Subcutaneous preadipocyte (primary cell): ENCODE results near the gene SEZ6L2. TPM values are rescaled to one million over a fixed set of nuclear protein-coding genes. Genes with fewer than 3 reads are reported as not detected.

Source experiments
- total RNA-seq: library from RNA; depleted of rRNA; stranded (reverse); fragments of >200 nt; gene quantifications from 2 replicates; pipeline ENCODE4 v1.2.3, GENCODE V29; 2012

Gene SEZ6L2
- total RNA-seq = 0.73 and 0.98 TPM in 2 replicates

GRCh38 chr16:29899516-29900101 lies at the start of gene SEZ6L2:
TSS of gene SEZ6L2 (minus strand) at chr16:29899550. CDS start at chr16:29899019, 531 bp downstream.

GRCh38 chr16:29925781-29926710 lies 26.7 kb upstream of the SEZ6L2 start, which contains the start of gene KCTD13:
TSS of gene KCTD13 (minus strand) at chr16:29926226. CDS start at chr16:29926033, 193 bp downstream.

GRCh38 chr16:29900102-29900887 lies 945 bp upstream of the SEZ6L2 start, which contains the start of gene ASPHD1:
TSS of gene ASPHD1 (plus strand) at chr16:29900488. CDS start at chr16:29900972, 484 bp downstream.

GRCh38 chr16:29862884-29863668 lies 36.3 kb downstream of the SEZ6L2 start, which contains the start of gene CDIPT:
TSS of gene CDIPT (minus strand) at chr16:29863226. CDS start at chr16:29862857, 369 bp downstream.

Other genes starting within 250 kb of the SEZ6L2 start
- not detected in 2 replicates for gene SPN, start 236.3 kb downstream of the SEZ6L2 start, total RNA-seq
- 18.7 and 23.7 TPM in 2 replicates for gene QPRT, start 220.4 kb downstream of the SEZ6L2 start, total RNA-seq
- gene C16orf54, start 153.6 kb downstream of the SEZ6L2 start, total RNA-seq = not detected in 2 replicates
- gene ZG16, start 121.3 kb downstream of the SEZ6L2 start, total RNA-seq = not detected in 2 replicates
- 47.0 and 73.7 TPM in 2 replicates for gene KIF22, start 108.8 kb downstream of the SEZ6L2 start, total RNA-seq
- 204 and 210 TPM in 2 replicates for gene MAZ, start 93.0 kb downstream of the SEZ6L2 start, total RNA-seq
- gene PRRT2, start 87.4 kb downstream of the SEZ6L2 start, total RNA-seq = 0.39 and 0.73 TPM in 2 replicates
- gene PAGR1, start 83.4 kb downstream of the SEZ6L2 start, total RNA-seq = 13.6 and 19.9 TPM in 2 replicates
- gene MVP, start 79.1 kb downstream of the SEZ6L2 start, total RNA-seq = 246 and 329 TPM in 2 replicates
- gene CDIPT, start 36.3 kb downstream of the SEZ6L2 start, total RNA-seq = 57.7 and 65.4 TPM in 2 replicates
- 2.3 and 4.4 TPM in 2 replicates for gene ASPHD1, start 938 bp upstream of the SEZ6L2 start, total RNA-seq
- gene KCTD13, start 26.7 kb upstream of the SEZ6L2 start, total RNA-seq = 6.2 and 10.2 TPM in 2 replicates
- gene TMEM219, start 62.5 kb upstream of the SEZ6L2 start, total RNA-seq = 40.7 and 53.3 TPM in 2 replicates
- gene TAOK2, start 74.3 kb upstream of the SEZ6L2 start, total RNA-seq = 32.3 and 42.2 TPM in 2 replicates
- gene HIRIP3, start 96.1 kb upstream of the SEZ6L2 start, total RNA-seq = 5.9 and 8.2 TPM in 2 replicates
- 18.7 and 21.7 TPM in 2 replicates for gene INO80E, start 96.7 kb upstream of the SEZ6L2 start, total RNA-seq
- 0.20 and 0.37 TPM in 2 replicates for gene DOC2A, start 111.5 kb upstream of the SEZ6L2 start, total RNA-seq
- not detected in 2 replicates for gene C16orf92, start 123.6 kb upstream of the SEZ6L2 start, total RNA-seq
- gene TLCD3B, start 131.7 kb upstream of the SEZ6L2 start, total RNA-seq = not detected in 2 replicates
- 847 and 985 TPM in 2 replicates for gene ALDOA, start 166.2 kb upstream of the SEZ6L2 start, total RNA-seq
- 182 and 190 TPM in 2 replicates for gene PPP4C, start 176.4 kb upstream of the SEZ6L2 start, total RNA-seq
- gene TBX6, start 192.4 kb upstream of the SEZ6L2 start, total RNA-seq = 0.39 TPM in 1 of 2 replicates, not detected in the other
- 6.6 and 9.2 TPM in 2 replicates for gene YPEL3, start 196.7 kb upstream of the SEZ6L2 start, total RNA-seq
- 0.78 and 1.8 TPM in 2 replicates for gene GDPD3, start 214.0 kb upstream of the SEZ6L2 start, total RNA-seq
- gene MAPK3, start 223.7 kb upstream of the SEZ6L2 start, total RNA-seq = 50.0 and 59.2 TPM in 2 replicates